Measurements from ENCODE around the gene LDLRAD4.

LDLRAD4 gene

DNA sequence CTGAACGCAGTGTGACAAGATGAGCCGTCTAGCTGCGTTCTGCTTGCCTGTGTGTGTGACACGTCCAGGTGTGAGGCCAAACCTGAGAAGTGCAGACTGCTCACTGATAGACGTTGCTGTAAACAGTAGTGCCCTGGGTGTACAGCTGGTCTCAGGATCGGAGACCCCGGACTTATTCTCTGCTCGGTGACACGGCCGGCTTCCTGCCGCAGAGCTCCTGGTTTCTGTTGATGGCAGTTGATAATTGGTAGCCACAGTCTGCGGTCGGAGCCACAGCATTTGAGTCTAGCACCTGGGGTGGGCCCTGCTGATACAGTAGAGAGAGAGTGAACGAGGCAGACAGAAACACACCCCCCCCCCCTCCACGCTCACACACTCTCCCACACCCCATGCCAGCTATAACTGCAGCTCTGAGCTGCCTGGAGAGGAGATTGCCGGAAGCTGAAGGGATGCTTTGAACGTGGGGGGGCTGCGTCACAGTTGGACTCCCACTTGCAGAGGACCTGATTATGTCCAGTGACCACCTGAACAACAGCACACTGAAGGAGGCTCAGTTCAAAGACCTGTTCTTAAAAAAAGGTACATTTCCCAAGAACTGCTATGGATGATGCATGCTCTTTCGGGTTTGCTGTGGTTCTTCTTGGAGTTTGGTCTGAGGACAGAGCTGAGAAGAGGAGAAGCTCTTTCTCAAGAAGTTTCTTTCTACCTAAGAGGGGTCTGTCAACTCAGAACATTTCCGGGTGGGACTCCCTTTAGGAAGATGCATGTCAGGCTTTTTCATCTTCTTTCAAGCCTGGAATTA lies 393.8 kb downstream of the LDLRAD4 start:
- peak; percentile 71 for DNase-seq

- no peak for DNase-seq
These were observed 394.5 kb downstream of the LDLRAD4 start for GRCh38 chr18:13613099-13613498.

- DNase-seq = no peak
These were observed 395.3 kb downstream of the LDLRAD4 start for GRCh38 chr18:13613591-13614501.

DNA sequence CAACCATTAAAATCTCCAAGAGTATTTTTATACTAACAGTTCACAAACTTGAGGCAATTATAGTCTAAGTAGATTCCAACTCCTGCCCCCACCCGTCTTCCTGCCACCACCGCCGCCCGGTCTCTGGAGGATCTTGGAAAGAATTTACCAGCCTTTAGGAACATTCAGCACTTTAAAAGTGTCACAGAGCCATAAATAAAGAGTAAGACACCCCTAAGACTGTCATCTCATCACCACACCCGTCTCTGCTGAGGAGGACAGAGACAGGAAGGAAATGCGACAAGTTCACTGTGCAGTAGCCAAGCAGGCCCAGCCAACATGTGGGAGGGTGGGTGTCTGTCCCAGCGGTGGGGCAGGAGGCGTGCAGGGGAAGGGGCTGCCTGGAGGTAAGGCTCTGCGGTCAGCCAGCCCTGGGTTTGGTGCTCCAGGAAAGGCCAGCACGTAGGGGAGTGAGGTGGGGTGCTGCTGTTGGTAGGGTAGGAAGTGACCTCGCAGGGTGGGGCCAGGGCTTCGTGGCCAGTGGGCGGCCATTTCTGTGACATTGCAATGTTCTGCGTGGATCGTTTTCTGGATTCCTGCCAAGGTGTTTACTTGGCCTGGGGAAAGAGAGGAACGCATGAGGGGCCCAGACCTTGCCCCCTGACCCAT lies 396.2 kb downstream of the LDLRAD4 start:
- no peak for DNase-seq

GRCh38 chr18:13615432-13615861 lies 396.9 kb downstream of the LDLRAD4 start:
- no peak for DNase-seq

DNA sequence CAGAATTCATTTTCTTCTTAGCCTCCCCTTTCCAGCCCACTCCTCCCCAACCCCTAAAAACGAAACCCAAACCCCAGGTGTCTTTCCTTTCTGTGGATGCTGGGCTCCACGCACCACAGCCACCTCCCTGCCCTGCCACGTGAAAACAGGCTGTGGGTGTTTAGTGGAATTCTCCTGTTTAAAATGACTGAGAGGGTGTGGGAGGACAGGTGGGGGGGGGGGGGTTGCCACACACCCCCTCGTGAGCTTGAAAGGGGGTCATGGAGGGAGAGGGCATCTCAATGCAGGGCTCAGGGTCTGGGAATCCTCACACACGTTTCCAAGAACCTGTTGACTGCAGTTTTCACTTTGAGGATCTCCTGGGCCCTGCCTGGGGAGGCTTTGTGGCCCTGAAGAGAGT lies 397.5 kb downstream of the LDLRAD4 start:
- DNase-seq = no peak

DNA sequence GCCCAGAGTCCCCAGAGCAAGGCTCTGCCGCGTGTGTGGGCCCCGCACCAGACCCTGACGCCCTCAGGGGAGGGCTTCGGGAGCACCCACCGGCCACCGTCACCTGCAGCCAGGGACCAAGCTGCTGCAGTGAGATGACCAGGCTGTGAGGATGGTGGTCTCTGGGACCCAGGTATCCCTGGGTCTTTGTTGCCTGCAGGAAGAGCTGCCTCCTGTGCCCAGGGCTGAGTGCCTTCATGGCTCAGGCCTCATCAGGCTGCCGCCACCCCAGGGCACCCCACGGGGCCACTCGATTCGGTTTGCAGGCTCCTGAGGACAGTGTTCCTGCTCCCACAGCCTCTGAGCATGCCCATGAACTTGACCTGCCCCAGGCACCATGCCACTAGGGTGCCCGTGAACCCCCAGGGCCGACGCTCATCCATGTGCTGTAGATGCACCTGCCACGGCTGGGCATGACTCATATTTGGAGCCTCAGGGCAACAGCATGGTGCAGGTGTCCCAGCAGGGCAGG lies 398.0 kb downstream of the LDLRAD4 start:
- DNase-seq = no peak

- no peak for DNase-seq
These were observed 399.4 kb downstream of the LDLRAD4 start for GRCh38 chr18:13617826-13618515.

- DNase-seq = no peak
These were observed 400.3 kb downstream of the LDLRAD4 start for GRCh38 chr18:13618760-13619438.

DNA sequence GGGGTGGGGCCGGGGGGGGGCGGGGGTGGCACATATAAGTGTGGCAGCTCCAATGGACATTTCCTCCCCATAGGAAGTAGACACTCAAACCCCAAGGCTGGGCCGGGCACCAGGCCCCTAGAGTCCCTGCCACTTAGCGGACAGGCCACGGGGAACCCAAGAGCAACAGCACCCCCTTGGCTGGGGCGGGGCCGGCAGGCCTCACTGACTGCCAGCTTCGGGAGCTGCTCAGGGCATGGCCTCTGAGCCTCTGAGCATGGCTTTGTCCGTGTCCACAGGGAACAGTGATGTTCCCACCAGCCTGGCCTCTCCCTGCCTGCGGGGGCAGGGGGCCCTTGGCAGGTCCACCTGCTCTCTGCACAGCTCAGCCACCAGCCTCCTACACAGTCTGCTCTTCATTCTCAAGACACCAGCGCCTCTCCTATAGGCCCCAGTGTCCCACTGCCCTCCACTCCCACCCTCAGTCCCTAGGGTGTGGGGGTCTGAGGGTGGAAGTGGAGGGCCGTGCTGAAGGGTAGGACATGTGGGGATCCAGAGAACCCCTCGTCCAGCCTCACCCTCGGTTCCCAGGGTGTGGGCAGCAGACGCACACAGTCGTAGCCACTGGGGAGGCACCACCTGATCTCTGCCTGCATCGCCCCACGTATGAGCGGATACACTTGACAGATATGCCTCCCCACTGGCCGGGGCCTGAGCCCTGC lies 401.1 kb downstream of the LDLRAD4 start:
- peak; percentile 15 for DNase-seq

- no peak for DNase-seq
These were observed 401.7 kb downstream of the LDLRAD4 start for GRCh38 chr18:13620206-13620672.

GRCh38 chr18:13620818-13621445 lies 402.4 kb downstream of the LDLRAD4 start:
- no peak for DNase-seq

DNA sequence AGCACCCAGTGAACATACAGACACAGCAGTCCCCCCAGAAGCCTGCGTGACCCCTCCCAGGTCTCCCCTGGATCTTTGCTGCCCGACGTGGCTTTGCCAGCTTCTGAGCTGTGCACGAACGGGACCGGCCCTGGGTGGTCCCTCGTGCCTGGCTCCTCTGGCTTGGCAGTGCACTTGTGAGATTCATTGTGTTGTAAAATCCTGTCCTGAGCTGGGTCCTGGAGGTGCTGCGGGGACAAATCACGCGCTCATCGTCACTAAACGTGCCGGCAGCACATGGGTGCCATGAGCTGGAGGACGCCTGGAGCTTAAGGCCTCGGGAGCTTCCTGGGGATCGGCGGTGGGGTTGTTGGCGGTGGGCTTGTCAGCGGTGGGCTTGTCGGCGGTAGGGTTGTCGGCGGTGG lies 402.9 kb downstream of the LDLRAD4 start:
- DNase-seq = no peak

- peak; percentile 16 for DNase-seq
These were observed 403.5 kb downstream of the LDLRAD4 start for GRCh38 chr18:13621886-13622619.

GRCh38 chr18:13622751-13623150 lies 404.2 kb downstream of the LDLRAD4 start:
- DNase-seq = no peak

DNA sequence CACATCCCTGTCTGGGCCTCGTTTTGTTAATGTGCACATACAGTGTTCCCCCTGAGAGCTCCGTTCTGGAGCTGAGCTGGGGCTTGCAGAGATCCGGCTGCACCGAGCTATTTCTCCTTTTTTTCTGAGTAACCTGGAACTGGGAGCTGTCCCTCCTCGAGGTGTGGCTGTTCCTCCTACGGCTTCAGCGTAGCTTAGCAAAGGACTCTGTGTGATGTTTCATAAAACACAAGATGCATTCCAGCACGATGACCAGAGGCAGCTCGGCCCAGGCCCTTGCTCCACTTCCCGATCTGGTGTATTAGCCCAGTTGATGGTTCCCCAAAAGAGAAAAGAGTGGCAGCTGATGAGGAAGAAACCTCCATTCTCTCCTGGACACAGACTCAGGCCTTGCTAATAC lies 404.8 kb downstream of the LDLRAD4 start:
- no peak for DNase-seq

DNA sequence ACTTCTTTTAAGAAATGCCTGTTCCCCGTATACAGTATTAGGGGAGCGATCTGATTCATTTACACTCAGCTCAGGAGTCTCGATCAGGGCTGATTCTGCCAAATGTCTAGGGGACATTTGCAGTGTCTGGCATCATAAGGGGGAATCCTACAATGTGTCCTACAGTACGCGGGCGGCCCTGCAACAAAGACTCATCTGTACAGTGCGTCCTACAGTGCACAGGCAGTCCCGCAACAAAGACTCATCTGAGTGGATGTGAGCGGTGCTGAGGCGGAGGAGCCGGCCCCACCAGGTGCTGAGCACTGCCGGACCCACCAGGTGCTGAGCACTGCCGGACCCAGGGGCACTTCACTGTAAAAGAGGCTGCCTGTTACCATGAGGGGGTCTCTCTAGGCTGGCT lies 405.3 kb downstream of the LDLRAD4 start:
- DNase-seq = no peak

DNA sequence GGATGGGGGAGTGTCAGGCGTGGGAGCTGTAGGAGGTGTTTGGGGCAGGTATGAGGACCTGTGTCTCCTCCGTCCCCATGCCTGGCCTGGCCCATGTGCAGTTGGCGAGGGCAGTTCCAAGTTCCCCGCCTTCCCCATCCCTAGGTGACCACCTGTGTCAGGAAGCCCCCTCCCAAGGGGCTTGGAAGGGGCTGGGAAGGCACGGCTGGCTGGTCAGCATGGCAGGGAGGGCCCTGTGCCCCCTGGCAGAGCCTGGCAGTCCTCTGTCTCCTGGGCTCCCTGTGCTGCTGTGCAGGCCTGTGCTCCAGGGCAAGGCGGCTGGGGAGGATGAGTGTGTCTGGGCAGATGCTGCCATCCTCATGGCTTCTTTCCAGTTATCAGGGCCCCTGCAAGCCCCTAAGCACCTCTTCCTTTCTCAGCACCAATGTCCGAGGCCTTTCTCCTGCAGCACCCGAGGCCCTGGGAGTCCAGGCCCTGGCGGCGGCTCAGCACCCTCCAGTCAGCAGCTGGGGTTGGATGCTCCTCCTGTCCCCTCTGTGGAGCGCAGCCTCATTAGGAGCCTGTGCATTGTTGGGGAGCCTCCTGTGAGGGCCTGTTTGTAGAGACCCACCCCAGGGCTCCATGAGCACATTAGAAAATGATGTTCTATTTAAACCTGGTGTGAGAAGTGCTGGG lies 406.1 kb downstream of the LDLRAD4 start:
- DNase-seq = no peak

GRCh38 chr18:13625355-13625754 lies 406.8 kb downstream of the LDLRAD4 start:
- DNase-seq = no peak
